ENCODE results near the gene SET. TPM values are rescaled to one million over a fixed set of nuclear protein-coding genes. Genes with fewer than 3 reads are reported as not detected.
A peak's percentile ranks its signal among the peaks of the same experiment; 100 is the strongest.

Gene SET
- total and polyA plus RNA-seq, 2 of the 13 experiments (the other 11 are each of a cell fraction or from before 2014, with no cell fraction given) = 94.2 to 611 TPM

DNA sequence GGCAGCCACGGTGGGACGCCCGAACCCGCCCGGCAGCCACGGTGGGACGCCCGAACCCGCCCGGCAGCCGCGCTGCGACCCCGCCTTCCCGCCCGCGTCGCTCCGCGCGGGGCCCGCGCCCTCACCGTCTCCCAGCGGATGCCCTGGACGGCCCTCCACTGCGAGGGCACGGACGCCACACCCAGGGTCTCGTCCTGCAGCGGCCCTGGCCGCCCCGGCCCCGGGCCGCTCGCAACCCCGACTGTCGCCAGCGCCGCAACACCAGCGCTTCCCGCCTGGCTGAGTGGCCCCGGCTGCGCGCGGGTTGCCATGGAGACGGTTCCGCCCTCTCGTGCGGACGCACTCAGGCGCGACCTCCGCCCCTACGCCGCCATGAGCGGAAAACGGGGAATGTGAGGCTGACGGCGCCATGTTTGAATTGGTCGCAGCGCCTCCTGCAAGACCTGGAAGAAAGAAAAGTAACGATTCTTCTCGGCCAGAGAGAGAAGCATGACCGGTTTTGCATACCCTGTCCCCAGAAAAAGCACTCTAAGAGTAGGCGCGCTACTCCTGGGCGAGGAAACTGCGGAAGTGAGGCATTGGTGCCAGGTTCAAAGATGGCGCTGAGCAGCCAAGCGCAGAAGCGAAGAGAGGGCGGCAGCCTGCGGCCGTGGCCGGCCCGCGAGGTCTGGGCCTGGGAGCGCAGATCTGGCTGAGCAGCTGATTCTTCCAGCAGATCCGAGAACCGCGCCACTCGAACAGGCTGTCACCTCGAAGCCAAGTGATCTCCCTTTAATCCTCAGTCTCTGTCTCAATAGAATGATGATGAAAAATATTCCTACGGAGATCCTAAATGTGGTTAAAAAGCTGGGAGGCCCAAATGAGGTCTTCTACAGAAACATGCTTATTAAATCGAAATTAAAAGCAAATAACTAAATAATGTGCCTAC is 32.3 kb upstream of the SET start, which contains the start of gene DYNC2I2 (continued):
- TF ChIP-seq ZNF850 (CRISPR knock-in tag; conservative IDR thresholded peaks at IDR 0.05) (no peak; the same call in 1 of the 2 replicates), KDM5B (CRISPR knock-in tag; IDR thresholded peaks at IDR 0.05; ENCODE audit: borderline replicate concordance) (no peak; the same call in 1 of the 2 replicates), XBP1 (CRISPR knock-in tag; IDR thresholded peaks at IDR 0.05) (no peak), ZNF556 (CRISPR knock-in tag; IDR thresholded peaks at IDR 0.05; ENCODE audit: borderline replicate concordance) (peak; percentile 88), PCBP2 (optimal IDR thresholded peaks at IDR 0.05; ENCODE audit: low read depth, low read length, poor library complexity, severe bottlenecking) (no peak), ZNF337 (CRISPR knock-in tag; IDR thresholded peaks at IDR 0.05; ENCODE audit: borderline replicate concordance, low read depth) (no peak), ZBTB38 (CRISPR knock-in tag; IDR thresholded peaks at IDR 0.05) (peak; percentile 88), ZNF879 (CRISPR knock-in tag; IDR thresholded peaks at IDR 0.05) (no peak), ZNF354B (CRISPR knock-in tag; IDR thresholded peaks at IDR 0.05) (no peak), GATAD1 (CRISPR knock-in tag; IDR thresholded peaks at IDR 0.05) (peak; percentile 80), FOXO1 (CRISPR knock-in tag; IDR thresholded peaks at IDR 0.05) (peak; percentile 55), RFXAP (CRISPR knock-in tag; IDR thresholded peaks at IDR 0.05; ENCODE audit: borderline replicate concordance) (peak; percentile 74; the same call in 1 of the 2 replicates), BORCS8-MEF2B (CRISPR knock-in tag; IDR thresholded peaks at IDR 0.05) (0 out of 2 replicates have a peak, but pooled peaks have one; percentile 25), FOXK2 (IDR thresholded peaks at IDR 0.05) (no peak), EEA1 (CRISPR knock-in tag; IDR thresholded peaks at IDR 0.05; ENCODE audit: borderline replicate concordance) (no peak), ZNF510 (CRISPR knock-in tag; IDR thresholded peaks at IDR 0.05; ENCODE audit: low read depth) (peak; percentile 91; the same call in 1 of the 2 replicates), HOXA5 (CRISPR knock-in tag; IDR thresholded peaks at IDR 0.05) (peak; percentile 88; the same call in 1 of the 2 replicates), ZNF33A (CRISPR knock-in tag; IDR thresholded peaks at IDR 0.05; ENCODE audit: borderline replicate concordance) (peak; percentile 84; the same call in 1 of the 2 replicates), ZNF432 (CRISPR knock-in tag; IDR thresholded peaks at IDR 0.05; ENCODE audit: borderline replicate concordance) (no peak), ZNF547 (CRISPR knock-in tag; IDR thresholded peaks at IDR 0.05) (peak; percentile 83; the same call in 1 of the 2 replicates), PPARG (CRISPR knock-in tag; conservative IDR thresholded peaks at IDR 0.05) (peak; percentile 47)
- TF ChIP-seq, protein P1, sequence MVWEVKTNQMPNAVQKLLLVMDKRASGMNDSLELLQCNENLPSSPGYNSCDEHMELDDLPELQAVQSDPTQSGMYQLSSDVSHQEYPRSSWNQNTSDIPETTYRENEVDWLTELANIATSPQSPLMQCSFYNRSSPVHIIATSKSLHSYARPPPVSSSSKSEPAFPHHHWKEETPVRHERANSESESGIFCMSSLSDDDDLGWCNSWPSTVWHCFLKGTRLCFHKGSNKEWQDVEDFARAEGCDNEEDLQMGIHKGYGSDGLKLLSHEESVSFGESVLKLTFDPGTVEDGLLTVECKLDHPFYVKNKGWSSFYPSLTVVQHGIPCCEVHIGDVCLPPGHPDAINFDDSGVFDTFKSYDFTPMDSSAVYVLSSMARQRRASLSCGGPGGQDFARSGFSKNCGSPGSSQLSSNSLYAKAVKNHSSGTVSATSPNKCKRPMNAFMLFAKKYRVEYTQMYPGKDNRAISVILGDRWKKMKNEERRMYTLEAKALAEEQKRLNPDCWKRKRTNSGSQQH (CRISPR knock-in tag; IDR thresholded peaks at IDR 0.05; ENCODE audit: low read depth) = no peak
- TF ChIP-seq, protein P2, sequence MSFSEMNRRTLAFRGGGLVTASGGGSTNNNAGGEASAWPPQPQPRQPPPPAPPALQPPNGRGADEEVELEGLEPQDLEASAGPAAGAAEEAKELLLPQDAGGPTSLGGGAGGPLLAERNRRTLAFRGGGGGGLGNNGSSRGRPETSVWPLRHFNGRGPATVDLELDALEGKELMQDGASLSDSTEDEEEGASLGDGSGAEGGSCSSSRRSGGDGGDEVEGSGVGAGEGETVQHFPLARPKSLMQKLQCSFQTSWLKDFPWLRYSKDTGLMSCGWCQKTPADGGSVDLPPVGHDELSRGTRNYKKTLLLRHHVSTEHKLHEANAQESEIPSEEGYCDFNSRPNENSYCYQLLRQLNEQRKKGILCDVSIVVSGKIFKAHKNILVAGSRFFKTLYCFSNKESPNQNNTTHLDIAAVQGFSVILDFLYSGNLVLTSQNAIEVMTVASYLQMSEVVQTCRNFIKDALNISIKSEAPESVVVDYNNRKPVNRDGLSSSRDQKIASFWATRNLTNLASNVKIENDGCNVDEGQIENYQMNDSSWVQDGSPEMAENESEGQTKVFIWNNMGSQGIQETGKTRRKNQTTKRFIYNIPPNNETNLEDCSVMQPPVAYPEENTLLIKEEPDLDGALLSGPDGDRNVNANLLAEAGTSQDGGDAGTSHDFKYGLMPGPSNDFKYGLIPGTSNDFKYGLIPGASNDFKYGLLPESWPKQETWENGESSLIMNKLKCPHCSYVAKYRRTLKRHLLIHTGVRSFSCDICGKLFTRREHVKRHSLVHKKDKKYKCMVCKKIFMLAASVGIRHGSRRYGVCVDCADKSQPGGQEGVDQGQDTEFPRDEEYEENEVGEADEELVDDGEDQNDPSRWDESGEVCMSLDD (CRISPR knock-in tag; IDR thresholded peaks at IDR 0.05; ENCODE audit: borderline replicate concordance) = peak; percentile 30; the same call in 1 of the 2 replicates
- TF ChIP-seq, protein P3, sequence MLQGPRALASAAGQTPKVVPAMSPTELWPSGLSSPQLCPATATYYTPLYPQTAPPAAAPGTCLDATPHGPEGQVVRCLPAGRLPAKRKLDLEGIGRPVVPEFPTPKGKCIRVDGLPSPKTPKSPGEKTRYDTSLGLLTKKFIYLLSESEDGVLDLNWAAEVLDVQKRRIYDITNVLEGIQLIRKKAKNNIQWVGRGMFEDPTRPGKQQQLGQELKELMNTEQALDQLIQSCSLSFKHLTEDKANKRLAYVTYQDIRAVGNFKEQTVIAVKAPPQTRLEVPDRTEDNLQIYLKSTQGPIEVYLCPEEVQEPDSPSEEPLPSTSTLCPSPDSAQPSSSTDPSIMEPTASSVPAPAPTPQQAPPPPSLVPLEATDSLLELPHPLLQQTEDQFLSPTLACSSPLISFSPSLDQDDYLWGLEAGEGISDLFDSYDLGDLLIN (CRISPR knock-in tag; IDR thresholded peaks at IDR 0.05; ENCODE audit: borderline replicate concordance) = peak; percentile 72; the same call in 1 of the 2 replicates
